PC-9 (cell line): ENCODE data around the gene TRIM28. TPM values are rescaled to one million over a fixed set of nuclear protein-coding genes. Genes with fewer than 3 reads are reported as not detected.

Experiments
- BruUV-seq: library from RNA; stranded (reverse); fragments of 400-500 nt; replicated peaks from 2 replicates; lab custom pipeline; 2021; lab: Mats Ljungman, UMichigan
- CTCF ChIA-PET: fragments of 300-600 bp; sonication (Branson Sonifier 250); formaldehyde crosslinking; loops from one replicate; lab custom pipeline; 2022; ENCODE audit warnings: antibody characterized with exemption; lab: Charles Lee
- POLR2A ChIA-PET: fragments of 300-600 bp; sonication (Branson Sonifier 250); formaldehyde crosslinking; loops from one replicate; lab custom pipeline; 2022; ENCODE audit warnings: antibody characterized with exemption; ENCODE audit not compliant: unreplicated experiment; lab: Charles Lee
- DNase-seq, 2 experiments: peaks; one replicate each; pipeline versions ENCODE4 v3.0.0 to v3.0.0-alpha.2; 2015 to 2022; ENCODE audit warnings: mixed read lengths in 1 of 2
- H2AFZ ChIP-seq: fragments of 200-600 bp; sonication (generic); 2 replicates; pipeline ENCODE4 v1.8.1; 2017; ENCODE audit warnings: antibody characterized with exemption
- H3F3A ChIP-seq: fragments of 200-600 bp; sonication (generic); 2 replicates; pipeline ENCODE4 v1.8.1; 2017; ENCODE audit warnings: antibody characterized with exemption, mild to moderate bottlenecking, low read depth; ENCODE audit not compliant: insufficient read depth
- H3K27ac ChIP-seq: fragments of 200-600 bp; sonication (generic); 2 replicates; pipeline ENCODE4 v1.6.1; 2016; ENCODE audit warnings: mixed run types
- H3K27me3 ChIP-seq: fragments of 200-600 bp; sonication (generic); 2 replicates; pipeline ENCODE4 v1.6.1; 2016; ENCODE audit warnings: low read depth, mixed run types; ENCODE audit not compliant: insufficient read depth
- H3K36me3 ChIP-seq: fragments of 200-600 bp; sonication (generic); 2 replicates; pipeline ENCODE4 v1.6.1; 2016; ENCODE audit warnings: low read depth, mixed run types
- H3K4me1 ChIP-seq: fragments of 200-600 bp; sonication (generic); replicated peaks from 2 replicates; pipeline ENCODE4 v1.6.1; 2016; ENCODE audit warnings: mixed run types; ENCODE audit not compliant: insufficient read depth
- H3K4me2 ChIP-seq: fragments of 200-600 bp; sonication (generic); 2 replicates; pipeline ENCODE4 v1.6.1; 2017; ENCODE audit warnings: mixed run types
- H3K4me3 ChIP-seq: fragments of 200-600 bp; sonication (generic); 2 replicates; pipeline ENCODE4 v1.6.1; 2016; ENCODE audit warnings: mixed run types
- H3K79me2 ChIP-seq: fragments of 200-600 bp; sonication (generic); 2 replicates; pipeline ENCODE4 v1.6.1; 2017; ENCODE audit warnings: low read depth, mixed run types
- H3K9me2 ChIP-seq: fragments of 200-600 bp; sonication (generic); 2 replicates; pipeline ENCODE4 v1.8.1; 2017; ENCODE audit warnings: mild to moderate bottlenecking; ENCODE audit not compliant: insufficient read depth
- H3K9me3 ChIP-seq: fragments of 200-600 bp; sonication (generic); 2 replicates; pipeline ENCODE4 v1.8.1; 2016; ENCODE audit warnings: low read depth; ENCODE audit not compliant: insufficient read depth
- H4K20me1 ChIP-seq: fragments of 200-600 bp; sonication (generic); 2 replicates; pipeline ENCODE4 v1.8.1; 2017; ENCODE audit not compliant: insufficient read depth
- EZH2 ChIP-seq: fragments of 200-600 bp; sonication (generic); IDR thresholded peaks from 2 replicates; pipeline ENCODE4 v1.8.0; 2017; ENCODE audit warnings: antibody characterized with exemption, low read depth
- intact Hi-C: fragments of 100-400 bp; cut with micrococcal nuclease; formaldehyde crosslinking; loops from one replicate; pipeline ENCODE4 v1.10.0; 2022; ENCODE audit not compliant: unreplicated experiment
- total RNA-seq: library from RNA; stranded (reverse); gene quantifications from 2 replicates; pipeline ENCODE4 v1.2.3, GENCODE V29; 2021
- TF ChIP-seq, protein P1 (sequence below): fragments of 200-600 bp; sonication (generic); conservative IDR thresholded peaks from 2 replicates; pipeline ENCODE4 v1.6.1; 2017; ENCODE audit warnings: mixed run types, antibody characterized with exemption, mild to moderate bottlenecking, moderate library complexity

Gene TRIM28
- total RNA-seq, 1 experiment from 2014 or later, result 322 TPM

DNA sequence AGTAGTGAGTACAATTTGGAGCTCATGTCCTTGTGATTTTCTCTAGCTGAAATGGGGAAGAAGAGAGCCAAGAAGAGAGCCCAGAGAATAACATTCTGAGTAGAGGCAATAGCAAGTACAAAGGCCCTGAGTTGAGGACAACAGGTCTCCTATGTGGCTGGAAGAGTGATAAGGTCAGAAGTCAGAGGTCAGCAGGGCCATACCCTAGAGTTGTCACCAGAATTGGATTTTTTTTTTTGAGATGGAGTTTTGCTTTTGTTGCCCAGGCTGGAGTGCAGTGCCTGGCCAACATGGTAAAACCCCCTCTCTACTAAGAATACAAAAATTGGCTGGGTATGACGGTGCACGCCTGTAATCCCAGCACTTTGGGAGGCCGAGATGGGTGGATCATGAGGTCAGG lies 8.0 kb upstream of the TRIM28 start:
- Histone ChIP-seq H3K9me2 (no peaks in the 10 kb centered on the region), H3K4me2 (no peak overlapping the region), H3K36me3 (no peaks in the 10 kb centered on the region), H2AFZ (no peak overlapping the region), H3F3A (no peaks in the 10 kb centered on the region), H3K9me3 (no peaks in the 10 kb centered on the region), H3K27me3 (peaks cover 31% of the 10 kb centered on the region), H3K4me1 (no peaks in the 10 kb centered on the region), H3K4me3 (no peak overlapping the region), H3K79me2 (no peaks in the 10 kb centered on the region), H3K27ac (no peak overlapping the region), H4K20me1 (no peaks in the 10 kb centered on the region)
- POLR2A ChIA-PET, result no interaction called here
- no peak for DNase-seq
- intact Hi-C loops, result no loop called here
- CTCF ChIA-PET, result no interaction called here
- TF ChIP-seq, protein P1, sequence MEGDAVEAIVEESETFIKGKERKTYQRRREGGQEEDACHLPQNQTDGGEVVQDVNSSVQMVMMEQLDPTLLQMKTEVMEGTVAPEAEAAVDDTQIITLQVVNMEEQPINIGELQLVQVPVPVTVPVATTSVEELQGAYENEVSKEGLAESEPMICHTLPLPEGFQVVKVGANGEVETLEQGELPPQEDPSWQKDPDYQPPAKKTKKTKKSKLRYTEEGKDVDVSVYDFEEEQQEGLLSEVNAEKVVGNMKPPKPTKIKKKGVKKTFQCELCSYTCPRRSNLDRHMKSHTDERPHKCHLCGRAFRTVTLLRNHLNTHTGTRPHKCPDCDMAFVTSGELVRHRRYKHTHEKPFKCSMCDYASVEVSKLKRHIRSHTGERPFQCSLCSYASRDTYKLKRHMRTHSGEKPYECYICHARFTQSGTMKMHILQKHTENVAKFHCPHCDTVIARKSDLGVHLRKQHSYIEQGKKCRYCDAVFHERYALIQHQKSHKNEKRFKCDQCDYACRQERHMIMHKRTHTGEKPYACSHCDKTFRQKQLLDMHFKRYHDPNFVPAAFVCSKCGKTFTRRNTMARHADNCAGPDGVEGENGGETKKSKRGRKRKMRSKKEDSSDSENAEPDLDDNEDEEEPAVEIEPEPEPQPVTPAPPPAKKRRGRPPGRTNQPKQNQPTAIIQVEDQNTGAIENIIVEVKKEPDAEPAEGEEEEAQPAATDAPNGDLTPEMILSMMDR, result no peak
- no peak for TF ChIP-seq EZH2
- no TSS peak for BruUV-seq

DNA sequence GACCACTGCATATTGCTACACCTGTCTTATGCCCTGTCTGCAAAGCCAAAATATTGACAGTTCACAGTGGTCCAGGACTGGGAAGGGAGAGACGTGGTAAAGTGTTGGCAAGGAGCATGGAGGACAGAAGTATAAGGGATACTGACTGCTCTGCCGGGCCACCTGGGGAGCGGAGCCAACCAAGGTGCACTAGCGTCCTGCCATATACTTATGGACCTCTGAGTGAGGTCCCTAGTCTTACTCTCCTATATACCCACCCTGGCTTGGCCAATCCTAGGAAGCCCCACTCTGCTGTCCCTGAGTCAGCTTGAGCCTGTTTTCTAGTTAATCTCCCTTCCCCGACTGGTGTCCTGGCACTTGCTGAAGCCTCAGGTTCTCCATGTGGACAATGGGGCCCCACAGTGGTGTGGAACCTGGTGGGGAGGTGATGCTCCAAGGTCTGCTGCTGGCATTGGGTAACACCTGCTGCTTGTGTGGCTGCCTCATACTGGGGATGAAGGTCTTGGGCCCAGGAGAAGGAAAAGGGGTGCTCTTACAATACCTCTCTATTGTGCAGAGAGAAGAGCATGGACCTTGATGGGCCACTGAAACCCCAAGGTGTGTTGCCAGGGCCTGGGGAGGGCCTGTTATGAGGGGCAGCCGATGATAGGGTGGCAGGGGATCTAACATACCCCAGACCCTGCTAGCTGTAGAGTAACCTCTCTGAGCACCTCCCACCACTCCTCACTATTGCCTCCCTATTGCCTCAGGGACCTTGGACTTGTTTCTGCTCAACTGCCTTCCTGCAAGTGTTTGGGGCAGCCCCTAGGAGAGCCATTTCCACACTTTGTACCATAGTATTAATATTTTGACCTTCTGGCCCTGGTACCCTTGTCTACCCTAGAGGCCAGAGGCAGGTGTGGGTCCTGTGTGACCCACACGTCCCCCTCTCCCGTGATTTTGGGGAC lies 6.7 kb upstream of the TRIM28 start:
- CTCF ChIA-PET, result no interaction called here

More for the DNA sequence above, 6.7 kb upstream of the TRIM28 start:
- Histone ChIP-seq H3K9me3 (no peaks in the 10 kb centered on the region), H3K27ac (no peak overlapping the region), H4K20me1 (no peaks in the 10 kb centered on the region), H3K79me2 (no peaks in the 10 kb centered on the region), H3F3A (no peaks in the 10 kb centered on the region), H3K4me2 (peak overlapping the region; percentile 63; the same call in 1 of the 2 replicates), H3K36me3 (no peaks in the 10 kb centered on the region), H3K4me1 (no peaks in the 10 kb centered on the region), H3K4me3 (no peak overlapping the region), H3K27me3 (peaks cover 18% of the 10 kb centered on the region; the same call in 1 of the 2 replicates), H3K9me2 (no peaks in the 10 kb centered on the region), H2AFZ (no peak overlapping the region)
- no peak for DNase-seq
- POLR2A ChIA-PET, result interaction anchor here (0.6 kb wide), 1 partner anchor 1538 kb away, joined by 3 read pairs; no protein-coding TSS in a partner anchor
- TF ChIP-seq, protein P1, result no peak
- no peak for TF ChIP-seq EZH2
- BruUV-seq, result no TSS peak
- intact Hi-C loops, result no loop called here
